ENCODE data around the gene AKIRIN2. TPM values are rescaled to one million over a fixed set of nuclear protein-coding genes. Genes with fewer than 3 reads are reported as not detected.

AKIRIN2 gene
- total and polyA plus RNA-seq, 9 donors: 24.3 to 53.6 (median 43.3) TPM

GRCh38 chr6:87674290-87674689 is 27.7 kb downstream of the AKIRIN2 start:
- Histone ChIP-seq H3K27ac (no peak overlapping the region), H3K36me3 (no peaks in the 10 kb centered on the region)
- intact Hi-C loops (cut with DNase I): no loop called here

GRCh38 chr6:87673237-87673636 is 28.8 kb downstream of the AKIRIN2 start:
- no peak for DNase-seq
- Histone ChIP-seq H3K27me3 (no peaks in the 10 kb centered on the region), H3K27ac (no peak overlapping the region), H3K36me3 (no peaks in the 10 kb centered on the region), H3K9me3 (no peaks in the 10 kb centered on the region), H3K4me3 (no peak overlapping the region), H3K4me1 (ENCODE audit: insufficient read depth) (no peaks in the 10 kb centered on the region)
- WGBS, 3 donors: 96 to 97% (median 97%) methylated on average over 5 of the region's 5 CpGs
- TF ChIP-seq CTCF (IDR thresholded peaks at IDR 0.05) (no peak), EP300 (IDR thresholded peaks at IDR 0.05) (no peak), POLR2A (IDR thresholded peaks at IDR 0.05) (no peak)
- intact Hi-C loops (cut with DNase I): no loop called here

More at GRCh38 chr6:87674290-87674689, 27.7 kb downstream of the AKIRIN2 start:
- Histone ChIP-seq H3K27me3 (no peaks in the 10 kb centered on the region), H3K9me3 (no peaks in the 10 kb centered on the region), H3K4me1 (ENCODE audit: insufficient read depth) (no peaks in the 10 kb centered on the region), H3K4me3 (no peak overlapping the region)
- DNase-seq: no peak
- no peak for TF ChIP-seq EP300 (IDR thresholded peaks at IDR 0.05)
- TF ChIP-seq CTCF (IDR thresholded peaks at IDR 0.05): no peak
- no peak for TF ChIP-seq POLR2A (IDR thresholded peaks at IDR 0.05)

DNA sequence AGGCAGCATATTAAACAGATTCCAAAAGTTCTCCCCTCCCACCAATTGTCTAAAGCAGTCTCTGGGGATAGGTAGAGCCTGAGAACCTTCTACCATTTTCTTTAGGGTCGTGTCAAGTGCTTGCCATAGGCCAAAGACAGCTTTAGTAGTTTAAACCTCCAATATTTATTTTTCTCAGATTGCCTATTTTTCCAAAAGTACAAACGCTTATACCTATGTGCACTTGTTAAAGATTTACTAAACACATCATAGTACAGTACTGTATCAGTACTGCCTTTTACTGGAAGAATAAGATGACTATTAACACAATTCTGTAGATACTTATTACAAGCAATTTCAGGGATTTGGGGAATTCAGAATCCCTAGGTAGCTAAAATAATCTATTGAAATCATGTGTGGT is 29.4 kb downstream of the AKIRIN2 start:
- Histone ChIP-seq H3K4me3 (no peak overlapping the region), H3K9me3 (no peaks in the 10 kb centered on the region), H3K27me3 (no peaks in the 10 kb centered on the region), H3K27ac (no peak overlapping the region), H3K36me3 (no peaks in the 10 kb centered on the region), H3K4me1 (ENCODE audit: insufficient read depth) (no peaks in the 10 kb centered on the region)
- no peak for DNase-seq
- no peak for TF ChIP-seq EP300 (IDR thresholded peaks at IDR 0.05)
- no peak for TF ChIP-seq CTCF (IDR thresholded peaks at IDR 0.05)
- no peak for TF ChIP-seq POLR2A (IDR thresholded peaks at IDR 0.05)
- WGBS, 3 donors: 88 to 95% (median 93%) methylated on average over 2 of the region's 2 CpGs
- intact Hi-C loops (cut with DNase I): no loop called here

DNA sequence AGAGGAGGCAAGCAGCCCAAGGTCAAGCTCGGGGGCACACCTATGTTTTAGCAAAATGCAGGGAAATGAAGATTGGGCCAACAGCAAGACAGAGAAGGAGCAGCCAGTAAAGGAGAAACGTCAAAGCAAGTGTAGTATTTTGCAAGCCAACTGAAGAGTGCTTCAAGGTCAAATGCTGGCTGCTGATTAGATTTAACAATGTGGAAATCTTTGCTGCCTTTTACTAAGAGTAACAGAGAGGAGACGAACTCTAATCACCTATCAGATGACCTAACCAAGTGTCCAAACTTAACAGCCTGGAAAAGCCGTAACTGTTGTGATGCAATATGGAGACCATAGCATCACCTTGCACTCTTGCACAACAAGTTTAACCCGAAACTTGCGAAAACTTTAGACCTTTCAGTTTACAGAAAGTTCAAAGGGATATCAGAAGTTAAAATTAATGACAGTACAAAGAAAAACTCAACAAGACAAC is 30.4 kb downstream of the AKIRIN2 start:
- DNase-seq: no peak
- intact Hi-C loops (cut with DNase I): no loop called here
- Histone ChIP-seq H3K4me3 (no peak overlapping the region), H3K27me3 (no peaks in the 10 kb centered on the region), H3K27ac (no peak overlapping the region), H3K9me3 (no peaks in the 10 kb centered on the region), H3K4me1 (ENCODE audit: insufficient read depth) (no peaks in the 10 kb centered on the region), H3K36me3 (no peaks in the 10 kb centered on the region)
- TF ChIP-seq POLR2A (IDR thresholded peaks at IDR 0.05): no peak
- no peak for TF ChIP-seq EP300 (IDR thresholded peaks at IDR 0.05)
- WGBS, 3 donors: 51 to 67% (median 55%) methylated on average over 6 of the region's 6 CpGs

- no peaks in the 10 kb centered on the region for H3K9me3 ChIP-seq
- no peaks in the 10 kb centered on the region for H3K4me1 ChIP-seq (ENCODE audit: insufficient read depth)
- intact Hi-C loops (cut with DNase I): no loop called here
- TF ChIP-seq EP300 (IDR thresholded peaks at IDR 0.05) (no peak), POLR2A (IDR thresholded peaks at IDR 0.05) (no peak), CTCF (IDR thresholded peaks at IDR 0.05) (no peak)
- 46 to 60% (median 54%) methylated on average over 2 of the region's 2 CpGs for WGBS, 3 donors
- H3K4me3 ChIP-seq: no peak overlapping the region
- no peak overlapping the region for H3K27ac ChIP-seq
- no peak for DNase-seq
- no peaks in the 10 kb centered on the region for H3K36me3 ChIP-seq
- no peaks in the 10 kb centered on the region for H3K27me3 ChIP-seq
Observed at GRCh38 chr6:87670707-87671106, 31.3 kb downstream of the AKIRIN2 start.
